Activated T-helper 1 cell treated with Interleukin-2 at 50 U/mL for 16 hours (primary cell): Measurements from ENCODE around the gene OR2B6.
"Not testable (repeated sequence)": the region's sequence is repeated elsewhere in the genome, so short reads cannot be mapped to it uniquely, and the experiment has no call there.

Experiments
- DNase-seq: peaks from one replicate; pipeline ENCODE4 v3.0.0-alpha.2; 2020; ENCODE audit warnings: low read depth

OR2B6 gene

DNA sequence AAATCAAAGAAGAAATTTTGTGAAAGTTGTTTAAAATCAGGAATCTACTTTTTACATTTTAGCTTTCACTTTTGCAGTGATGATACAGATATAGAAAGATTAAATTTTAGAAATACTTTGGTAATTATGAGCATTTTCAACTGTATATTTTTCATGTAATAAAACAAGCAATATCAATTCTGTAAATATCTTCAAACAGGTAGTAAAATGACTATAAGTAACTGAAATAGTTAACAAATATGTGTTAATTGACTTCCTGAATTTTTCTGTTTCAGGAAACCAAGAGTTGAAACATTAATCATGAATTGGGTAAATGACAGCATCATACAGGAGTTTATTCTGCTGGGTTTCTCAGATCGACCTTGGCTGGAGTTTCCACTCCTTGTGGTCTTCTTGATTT lies at the start of gene OR2B6:
Gene OR2B6 (plus strand): TSS at position 301 of the 400 bp plus-strand sequence. CDS start 0 bp downstream, at position 301.
- no peak for DNase-seq

DNA sequence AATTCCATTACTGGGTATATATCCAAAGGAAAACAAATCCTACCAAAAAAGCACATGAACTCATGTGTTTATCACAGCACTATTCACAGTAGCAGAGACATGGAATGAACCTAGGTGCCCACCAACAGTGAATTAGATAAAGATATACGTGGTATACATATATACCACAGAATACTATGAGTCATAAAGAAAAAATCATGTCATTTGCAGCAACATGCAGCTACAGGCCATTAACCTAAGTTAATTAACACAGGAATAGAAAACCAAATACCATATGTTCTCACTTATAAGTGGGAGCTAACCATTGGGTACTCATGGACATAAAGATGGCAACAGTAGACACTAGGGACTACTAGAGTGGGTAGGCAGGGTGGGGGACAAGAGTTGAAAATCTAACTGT lies 49.0 kb upstream of the OR2B6 start:
- DNase-seq, result no peak

DNA sequence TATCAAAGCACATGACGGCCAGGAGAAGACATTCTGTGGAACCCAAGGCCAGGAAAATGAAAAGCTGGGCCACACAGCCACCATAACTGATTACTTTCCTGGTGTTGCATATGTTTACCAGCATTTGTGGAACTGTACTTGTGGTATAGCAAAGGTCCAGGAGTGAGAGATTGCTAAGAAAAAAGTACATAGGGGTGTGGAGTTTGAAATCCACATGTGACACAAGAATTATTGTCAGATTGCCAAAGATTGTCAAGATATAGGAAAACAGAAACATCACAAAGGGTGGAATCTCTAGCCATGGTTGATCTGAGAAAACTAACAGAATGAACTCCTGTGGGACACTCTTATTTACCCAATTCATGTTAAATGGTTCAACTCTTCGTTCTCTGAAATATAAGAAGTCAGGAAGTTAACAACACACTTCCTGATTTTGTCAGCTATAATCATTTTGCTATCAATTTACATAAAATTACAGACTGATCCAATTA lies 45.0 kb upstream of the OR2B6 start, which contains the start of gene OR2B2:
Gene OR2B2 (minus strand): TSS at position 441 of the 491 bp plus-strand sequence. CDS start 77 bp downstream, at position 364.
- no peak for DNase-seq

- DNase-seq, result no peak
These were observed 34.1 kb upstream of the OR2B6 start for GRCh38 chr6:27922949-27923348.

- DNase-seq, result no peak
These were observed 32.9 kb upstream of the OR2B6 start for GRCh38 chr6:27924179-27924578.

- not testable (repeated sequence) for DNase-seq
These were observed 29.0 kb upstream of the OR2B6 start for GRCh38 chr6:27928041-27928440.

GRCh38 chr6:27929930-27930329 lies 27.1 kb upstream of the OR2B6 start:
- DNase-seq, result not testable (repeated sequence)

DNA sequence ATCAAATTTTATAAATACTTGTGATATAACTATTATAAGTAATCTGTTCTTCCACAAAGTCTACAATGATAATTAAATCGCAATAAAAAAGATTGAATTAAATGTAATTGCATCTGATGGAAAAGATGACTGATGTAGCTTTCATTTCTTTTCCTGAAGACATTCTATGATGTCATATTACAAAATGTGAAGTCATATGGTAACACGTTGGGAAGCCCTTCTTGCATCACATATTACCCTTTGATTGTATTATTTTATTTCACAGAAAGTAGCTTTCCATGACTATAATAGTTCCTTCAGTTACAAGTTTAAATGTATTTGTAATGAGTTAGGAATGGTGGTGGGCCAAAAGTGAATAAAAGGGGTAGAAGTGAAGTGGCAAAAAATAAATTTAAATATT lies 25.8 kb upstream of the OR2B6 start:
- DNase-seq, result no peak

DNA sequence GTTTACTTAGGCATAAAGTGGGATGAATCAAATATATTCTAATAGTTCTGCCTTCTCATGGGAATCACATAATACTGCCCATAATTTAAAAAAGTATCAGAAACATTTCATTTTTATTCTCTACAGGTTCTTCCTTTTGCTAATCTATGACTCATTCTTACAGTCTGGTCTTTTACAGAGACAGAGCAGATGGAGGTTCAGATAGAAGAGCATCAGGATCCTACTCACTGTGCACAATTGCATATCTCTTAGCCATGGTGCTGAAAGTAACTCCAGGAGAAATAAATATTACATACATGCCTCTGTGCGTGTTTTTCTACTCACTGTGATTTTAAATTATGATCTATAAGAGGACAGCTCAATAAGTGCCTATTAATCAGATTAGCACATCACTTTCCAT lies 16.3 kb upstream of the OR2B6 start:
- no peak for DNase-seq

DNA sequence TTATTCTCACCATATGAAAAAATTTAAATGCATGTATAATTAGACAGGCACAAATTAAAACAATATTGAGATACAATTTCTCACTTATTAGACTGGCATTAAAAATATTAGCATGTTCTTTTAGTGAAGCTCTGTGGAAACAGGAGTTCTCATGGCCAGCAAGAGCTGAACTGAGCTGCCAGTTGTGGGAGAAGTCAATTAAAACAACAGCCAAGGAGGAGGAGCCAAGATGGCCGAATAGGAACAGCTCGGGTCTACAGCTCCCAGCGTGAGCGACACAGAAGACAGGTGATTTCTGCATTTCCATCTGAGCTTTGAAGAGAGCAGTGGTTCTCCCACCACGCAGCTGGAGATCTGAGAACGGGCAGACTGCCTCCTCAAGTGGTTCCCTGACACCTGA lies 14.0 kb upstream of the OR2B6 start:
- DNase-seq, result not testable (repeated sequence)

GRCh38 chr6:27948237-27948636 lies 8.8 kb upstream of the OR2B6 start:
- DNase-seq, result no peak

DNA sequence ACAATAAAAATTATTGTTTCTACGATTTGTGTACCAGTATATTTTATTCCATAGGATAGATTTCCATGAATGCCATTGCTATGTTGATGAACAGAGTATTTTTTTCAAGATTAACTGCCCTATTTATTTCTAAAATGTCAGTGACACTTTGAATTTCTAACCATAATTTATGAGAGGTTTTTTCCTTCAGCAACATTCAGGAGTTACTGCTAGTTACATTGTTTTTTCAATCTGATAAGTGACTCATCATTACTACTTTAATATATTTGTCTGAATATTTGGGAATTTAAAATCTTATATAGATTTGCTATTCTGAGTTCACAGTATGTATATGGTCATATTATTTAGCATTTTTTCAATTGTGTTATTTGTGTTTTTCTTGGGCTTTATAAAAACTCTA lies 6.0 kb upstream of the OR2B6 start:
- DNase-seq, result no peak

DNA sequence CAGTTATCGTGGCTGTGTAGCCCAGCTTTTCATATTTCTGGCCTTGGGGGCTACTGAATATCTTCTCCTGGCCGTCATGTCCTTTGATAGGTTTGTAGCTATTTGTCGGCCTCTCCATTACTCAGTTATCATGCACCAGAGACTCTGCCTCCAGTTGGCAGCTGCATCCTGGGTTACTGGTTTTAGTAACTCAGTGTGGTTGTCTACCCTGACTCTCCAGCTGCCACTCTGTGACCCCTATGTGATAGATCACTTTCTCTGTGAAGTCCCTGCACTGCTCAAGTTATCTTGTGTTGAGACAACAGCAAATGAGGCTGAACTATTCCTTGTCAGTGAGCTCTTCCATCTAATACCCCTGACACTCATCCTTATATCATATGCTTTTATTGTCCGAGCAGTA lies 475 bp downstream of the OR2B6 start:
- no peak for DNase-seq

GRCh38 chr6:27962506-27962905 lies 5.5 kb downstream of the OR2B6 start:
- DNase-seq, result no peak

DNA sequence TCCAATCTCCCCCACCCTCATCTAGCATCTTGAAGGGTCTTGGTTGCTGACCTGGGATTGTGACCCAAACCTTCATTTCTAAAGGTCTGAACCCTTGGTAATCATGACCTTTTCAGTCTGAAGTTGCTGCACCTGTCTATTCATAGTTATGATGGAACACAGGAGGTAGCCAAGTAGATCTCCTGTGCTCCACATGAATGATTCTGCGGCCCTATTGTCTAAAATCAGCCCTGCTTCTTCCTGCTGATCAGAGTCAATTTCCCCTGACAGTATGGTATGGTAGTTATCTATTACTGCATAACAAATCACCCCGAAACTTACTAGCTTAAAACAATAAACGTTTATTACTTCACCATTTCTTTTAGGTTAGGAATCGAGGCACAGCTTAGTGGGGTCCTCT lies 9.0 kb downstream of the OR2B6 start:
- no peak for DNase-seq

DNA sequence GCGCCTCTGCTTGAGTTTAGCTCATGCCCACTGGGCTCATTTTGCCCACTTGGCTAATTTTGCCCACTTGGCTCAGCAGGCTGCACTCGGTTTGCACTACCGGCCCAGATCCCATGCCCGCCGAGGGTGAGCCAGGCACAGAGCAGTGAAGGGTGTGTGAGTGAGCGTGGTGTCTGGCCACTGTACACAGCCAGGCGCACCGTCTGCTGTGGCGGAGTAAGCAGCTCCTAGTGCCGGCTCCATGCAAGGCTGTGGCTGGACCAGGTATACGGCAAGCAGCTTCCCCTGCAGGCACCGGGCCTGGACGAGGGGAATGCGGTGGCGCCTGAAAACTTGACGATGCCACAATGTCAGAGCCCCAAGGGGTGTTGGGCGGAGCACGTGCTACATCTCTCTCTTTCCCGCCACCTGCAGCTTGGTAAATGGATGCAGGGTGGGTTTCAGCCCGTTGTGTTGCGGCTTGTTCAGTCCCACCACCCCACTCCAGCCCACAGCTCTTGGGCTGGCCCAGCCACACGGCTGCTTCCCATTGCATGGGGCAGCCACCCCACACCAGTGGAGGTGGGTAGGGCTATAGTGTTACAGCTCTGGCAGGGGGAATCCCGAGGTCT lies 9.9 kb downstream of the OR2B6 start:
- no peak for DNase-seq

GRCh38 chr6:27970444-27970843 lies 13.4 kb downstream of the OR2B6 start:
- no peak for DNase-seq

GRCh38 chr6:27972750-27973149 lies 15.7 kb downstream of the OR2B6 start:
- no peak for DNase-seq

GRCh38 chr6:27977387-27977786 lies 20.3 kb downstream of the OR2B6 start:
- DNase-seq, result no peak

GRCh38 chr6:27978705-27979104 lies 21.7 kb downstream of the OR2B6 start:
- DNase-seq, result no peak

DNA sequence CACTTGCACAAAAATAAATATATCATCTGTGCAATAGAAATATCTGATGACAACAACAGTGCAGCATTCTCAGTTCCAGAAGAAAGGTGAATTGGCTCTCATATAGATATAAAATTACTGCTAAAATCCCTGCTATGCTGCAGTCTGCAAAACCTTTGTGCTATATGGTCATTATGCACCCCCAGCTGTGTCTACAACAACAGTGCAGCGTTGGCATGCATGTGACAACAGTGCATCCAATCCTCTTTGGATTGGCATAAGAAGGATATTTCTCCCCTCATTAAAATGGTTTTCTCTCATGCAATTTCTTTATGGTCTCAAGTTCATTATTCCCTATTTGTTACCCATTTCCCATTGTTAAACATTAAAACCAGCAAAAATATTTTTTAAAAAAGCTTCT lies 23.1 kb downstream of the OR2B6 start:
- DNase-seq, result no peak

DNA sequence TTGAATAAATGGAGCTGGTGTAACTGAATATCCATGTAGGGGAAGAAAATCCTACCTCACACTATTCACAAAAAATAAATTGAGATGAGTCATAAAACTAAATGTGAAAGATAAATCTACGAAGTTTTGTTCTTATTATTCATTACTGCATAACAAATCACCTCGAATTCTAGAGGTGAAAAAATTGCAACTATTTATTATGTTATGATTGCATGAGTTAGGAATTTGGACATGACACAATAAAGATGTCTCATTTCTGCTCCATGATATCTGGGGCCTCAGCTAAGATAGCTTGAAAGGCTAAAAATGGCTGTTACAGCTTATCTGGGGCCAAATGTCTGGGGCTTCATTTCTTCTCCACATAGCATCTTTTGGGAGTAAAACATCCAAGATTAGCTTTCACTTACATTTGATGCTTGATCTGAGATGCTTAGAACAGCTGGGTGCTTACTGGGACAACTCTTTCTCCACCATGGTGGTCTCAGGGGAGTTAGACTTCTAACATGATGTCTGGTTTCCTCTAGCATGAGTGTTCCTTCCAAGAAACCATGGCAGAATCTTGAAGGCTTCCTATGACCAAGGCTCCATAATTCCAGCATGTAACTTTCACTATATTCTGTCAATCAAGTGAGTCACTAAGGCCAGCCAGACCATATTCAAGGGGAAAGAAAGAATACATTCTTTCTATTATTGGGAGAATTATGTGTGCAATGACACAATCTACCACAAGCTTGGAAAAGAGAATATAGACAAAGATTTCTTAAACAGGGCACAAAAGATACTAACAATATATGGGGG lies 30.1 kb downstream of the OR2B6 start:
- DNase-seq, result no peak

DNA sequence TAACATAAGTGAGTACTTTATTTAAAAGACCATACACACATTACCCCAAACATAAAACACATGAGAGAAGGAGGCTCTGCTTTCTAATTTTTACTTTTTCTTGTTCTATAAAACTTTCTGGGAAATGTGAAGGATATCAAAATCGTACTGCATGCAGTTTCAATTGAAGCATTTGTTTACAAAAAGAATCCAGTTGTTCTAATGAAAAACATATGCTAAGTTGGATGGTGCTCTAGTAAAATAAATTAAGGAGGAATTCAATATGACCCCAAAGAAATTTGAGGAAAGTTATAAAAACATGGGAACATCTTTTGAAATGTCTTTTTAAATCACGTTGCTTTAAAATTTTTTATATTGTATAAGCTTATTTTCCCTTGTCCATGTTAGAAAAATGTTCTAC lies 37.6 kb downstream of the OR2B6 start:
- DNase-seq, result no peak
